ENCODE data around the gene SLC38A11.

SLC38A11 gene

DNA sequence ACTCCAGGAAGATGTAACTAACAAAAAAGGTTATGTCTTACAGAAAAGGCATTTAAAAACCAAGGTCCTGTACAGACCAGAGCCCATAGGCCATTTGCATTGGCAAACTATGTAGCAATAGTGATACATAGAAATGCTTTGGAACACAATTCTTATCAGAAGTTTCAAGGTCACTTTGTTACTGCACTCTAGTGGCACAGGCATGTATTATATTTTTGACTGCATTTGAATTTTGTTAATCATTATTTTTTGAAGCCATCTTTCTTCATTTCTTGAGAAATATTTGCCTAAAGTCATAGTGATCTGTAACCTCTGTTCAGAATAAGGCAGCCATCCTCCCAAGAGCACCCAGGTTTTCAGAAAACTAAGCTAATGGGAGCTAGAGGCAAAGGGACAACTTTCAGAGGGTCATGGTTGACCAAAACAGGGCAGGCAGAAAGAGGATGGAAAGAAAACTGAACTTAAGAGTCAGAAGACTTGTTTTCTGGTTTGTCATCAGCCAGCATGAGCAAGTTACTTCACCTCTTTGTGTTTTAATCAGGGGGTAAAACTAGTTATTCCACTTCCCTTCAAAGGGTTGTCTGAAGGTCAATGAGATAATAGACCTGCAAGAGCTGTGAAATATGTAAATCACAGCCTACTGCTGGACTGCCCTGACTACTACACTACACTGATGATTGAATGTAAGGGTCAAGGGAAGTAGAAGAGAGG is 41.5 kb downstream of the SLC38A11 start:
- no peak for DNase-seq

DNA sequence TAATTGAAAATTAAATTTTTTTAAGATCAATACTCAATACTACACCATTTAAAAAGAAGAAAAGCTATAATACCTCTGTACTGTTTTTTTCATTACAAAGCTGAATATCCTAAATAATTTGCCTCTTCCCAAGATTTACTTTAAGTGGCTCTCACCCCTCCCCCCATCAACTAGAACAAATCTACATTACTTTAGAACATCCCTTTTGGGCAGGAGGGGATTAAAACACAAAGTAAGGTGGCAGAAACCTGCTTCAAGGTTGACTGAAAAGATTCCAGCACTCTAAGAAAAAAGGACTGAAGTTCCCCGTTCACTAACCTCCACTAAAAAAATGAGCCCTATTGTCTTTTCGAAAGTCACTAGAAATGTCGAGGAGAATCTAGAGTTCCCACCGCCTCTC is 42.3 kb downstream of the SLC38A11 start:
- DNase-seq, result no peak

DNA sequence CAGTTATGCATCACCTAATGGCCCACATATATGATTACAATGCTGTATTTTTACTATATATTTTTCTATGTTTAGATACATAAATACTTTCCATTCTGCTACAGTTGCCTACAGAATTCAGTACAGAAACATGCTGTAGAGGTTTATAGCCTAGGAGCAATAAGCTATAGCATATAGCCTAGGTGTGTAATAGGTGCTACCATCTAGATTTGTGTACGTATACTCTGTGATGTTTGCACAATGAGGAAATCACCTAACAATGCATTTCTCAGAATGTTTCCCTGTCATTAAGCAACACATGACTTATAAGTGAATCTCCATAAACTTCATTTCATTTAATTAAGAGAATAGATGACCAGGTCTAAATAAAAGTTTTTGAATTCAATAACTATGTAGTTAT is 43.5 kb downstream of the SLC38A11 start:
- no peak for DNase-seq

DNA sequence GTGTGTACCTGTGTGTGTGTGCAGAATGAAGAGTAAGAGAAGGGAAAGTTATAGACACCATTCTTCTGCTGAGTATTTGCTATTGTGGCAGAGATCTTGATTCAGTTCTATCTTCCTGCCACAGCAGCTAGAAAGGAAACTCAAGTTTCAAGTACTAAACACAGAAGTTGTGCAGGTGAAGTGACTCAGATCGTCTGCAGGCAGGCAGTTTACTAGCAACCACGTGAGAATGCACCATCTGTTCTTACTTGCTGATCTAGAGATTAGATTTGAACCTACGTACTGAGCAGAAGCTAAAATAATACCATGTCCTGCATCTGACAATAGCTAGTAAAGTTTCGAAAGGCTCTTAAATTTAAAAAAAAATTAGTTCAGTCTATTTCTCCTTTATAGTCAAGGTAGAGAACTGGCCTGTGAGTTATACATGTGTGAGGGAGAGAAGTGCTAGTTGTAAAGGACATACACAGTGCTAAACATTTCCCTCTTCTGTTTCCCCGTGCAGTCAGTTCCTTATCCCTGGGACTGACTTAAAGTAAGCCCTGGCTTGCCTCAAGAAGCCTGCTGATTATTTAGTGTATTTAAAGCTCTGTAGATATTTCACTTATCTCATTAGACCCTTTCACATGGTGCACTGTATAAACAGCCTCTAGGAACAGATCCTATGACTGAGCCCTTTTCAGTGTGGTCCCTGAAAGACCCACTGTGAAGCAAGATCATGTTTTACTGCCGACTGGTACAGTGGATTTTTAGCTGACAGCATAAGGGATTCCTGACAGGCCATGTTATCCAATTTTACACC is 45.0 kb downstream of the SLC38A11 start:
- DNase-seq, result no peak

DNA sequence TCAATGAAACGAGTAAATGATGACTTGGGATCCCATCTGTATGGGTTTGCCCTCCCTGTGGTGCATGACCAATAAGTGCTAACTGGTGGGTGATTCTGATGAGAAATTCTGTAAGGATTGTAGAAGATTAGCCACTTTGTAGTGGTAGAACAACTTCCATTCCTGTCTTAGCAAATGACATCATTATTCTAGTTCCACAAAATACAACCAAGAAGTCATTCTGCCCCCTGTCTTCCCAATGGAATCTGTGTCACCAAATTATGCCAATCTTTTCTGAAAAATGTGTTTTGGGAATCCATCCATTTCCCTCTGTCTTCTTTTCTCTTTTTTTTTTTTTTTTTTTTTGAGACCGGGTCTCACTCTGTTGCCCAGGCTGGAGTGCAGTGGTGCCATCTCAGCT is 48.4 kb downstream of the SLC38A11 start:
- DNase-seq, result no peak

DNA sequence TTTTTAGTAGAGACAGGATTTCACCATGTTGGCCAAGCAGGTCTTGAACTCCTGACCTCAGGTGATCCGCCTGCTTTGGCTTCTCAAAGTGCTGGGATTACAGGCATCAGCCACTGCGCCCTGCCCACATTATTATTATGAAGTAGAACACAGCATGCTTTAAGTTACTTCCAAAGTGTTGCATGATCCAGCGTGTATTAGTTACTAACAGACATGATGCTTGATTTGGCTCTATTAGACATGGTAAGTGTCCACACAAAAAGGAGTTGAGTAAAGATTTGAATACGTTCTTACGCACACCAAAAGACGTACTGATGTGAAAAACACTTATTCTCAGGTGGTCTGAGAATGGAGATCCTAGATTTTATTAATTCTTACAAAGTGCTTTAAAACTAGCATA is 50.0 kb downstream of the SLC38A11 start:
- DNase-seq, result no peak

DNA sequence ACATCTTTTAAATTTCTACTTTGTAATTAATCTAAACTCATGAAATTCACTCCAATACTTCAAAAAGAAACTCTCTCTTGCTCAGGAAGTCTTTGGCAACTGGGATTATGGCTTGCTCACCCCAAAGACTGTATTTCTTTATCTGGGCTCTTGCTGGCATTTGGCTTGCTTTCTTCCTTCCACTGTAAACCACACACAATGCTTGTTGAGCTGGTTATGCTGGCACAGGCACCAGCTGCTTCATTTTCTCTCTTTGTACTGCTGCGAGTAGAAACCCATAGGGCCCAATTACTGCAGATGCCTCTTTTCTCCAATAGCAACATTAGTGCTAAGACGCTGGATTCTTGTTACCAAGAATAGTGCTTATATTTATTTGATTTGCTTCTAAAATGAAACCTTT is 51.4 kb downstream of the SLC38A11 start:
- DNase-seq, result no peak

DNA sequence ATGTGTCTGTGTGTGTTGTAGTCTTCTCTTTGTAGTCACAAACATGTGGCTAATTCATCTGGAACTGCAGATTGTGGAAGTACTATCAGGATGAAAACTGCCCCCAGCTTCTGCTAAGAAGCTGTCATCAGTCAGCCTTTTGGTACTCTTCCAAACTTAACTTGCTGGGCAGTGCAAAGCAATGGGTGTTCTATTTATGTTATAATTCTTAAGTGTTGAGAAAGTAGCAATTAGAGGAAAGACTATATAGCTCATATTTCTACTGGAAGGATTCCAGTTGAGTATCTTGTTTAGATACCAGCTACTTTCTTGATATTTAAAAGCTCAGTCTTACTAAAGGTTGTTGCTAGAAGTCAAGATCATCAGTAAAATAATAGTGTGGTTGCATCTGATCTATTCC is 52.1 kb downstream of the SLC38A11 start:
- no peak for DNase-seq

DNA sequence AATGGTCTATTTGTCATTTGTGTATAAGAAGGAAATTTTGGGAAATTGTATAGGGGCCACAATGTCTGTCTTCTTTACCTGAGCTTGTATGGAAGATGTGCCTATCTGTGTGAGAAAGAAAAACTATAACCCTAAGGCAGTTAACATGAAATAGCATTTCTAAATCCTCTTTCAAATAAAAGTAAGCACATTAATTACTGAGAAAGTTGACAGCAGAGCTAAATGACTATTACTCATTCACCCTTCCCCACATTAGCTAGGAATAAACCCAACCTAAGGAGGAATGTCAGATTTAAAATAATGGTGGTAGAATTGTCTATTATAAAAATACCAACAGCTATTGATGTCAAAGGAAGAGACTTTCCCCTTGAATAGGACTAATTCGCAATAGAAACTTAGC is 56.2 kb downstream of the SLC38A11 start:
- no peak for DNase-seq

DNA sequence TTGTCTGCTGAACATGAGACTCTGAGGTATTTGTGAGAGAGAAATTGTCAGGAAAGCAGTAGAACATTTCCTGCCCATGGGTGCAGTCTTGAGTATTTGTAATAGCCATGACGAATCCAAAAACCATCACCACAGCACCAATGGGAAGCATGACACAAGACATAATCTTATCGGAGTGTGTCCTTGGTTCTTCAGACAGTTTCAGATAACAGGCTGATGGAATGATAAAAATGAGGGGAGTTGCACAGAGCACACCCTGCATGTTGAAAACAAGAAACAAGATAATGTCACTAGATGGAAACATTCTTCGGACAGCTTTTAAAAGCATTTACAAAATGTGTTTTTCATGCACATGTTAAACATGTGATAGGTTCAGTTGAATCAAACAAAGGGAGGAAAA is 56.9 kb downstream of the SLC38A11 start:
- DNase-seq, result no peak

DNA sequence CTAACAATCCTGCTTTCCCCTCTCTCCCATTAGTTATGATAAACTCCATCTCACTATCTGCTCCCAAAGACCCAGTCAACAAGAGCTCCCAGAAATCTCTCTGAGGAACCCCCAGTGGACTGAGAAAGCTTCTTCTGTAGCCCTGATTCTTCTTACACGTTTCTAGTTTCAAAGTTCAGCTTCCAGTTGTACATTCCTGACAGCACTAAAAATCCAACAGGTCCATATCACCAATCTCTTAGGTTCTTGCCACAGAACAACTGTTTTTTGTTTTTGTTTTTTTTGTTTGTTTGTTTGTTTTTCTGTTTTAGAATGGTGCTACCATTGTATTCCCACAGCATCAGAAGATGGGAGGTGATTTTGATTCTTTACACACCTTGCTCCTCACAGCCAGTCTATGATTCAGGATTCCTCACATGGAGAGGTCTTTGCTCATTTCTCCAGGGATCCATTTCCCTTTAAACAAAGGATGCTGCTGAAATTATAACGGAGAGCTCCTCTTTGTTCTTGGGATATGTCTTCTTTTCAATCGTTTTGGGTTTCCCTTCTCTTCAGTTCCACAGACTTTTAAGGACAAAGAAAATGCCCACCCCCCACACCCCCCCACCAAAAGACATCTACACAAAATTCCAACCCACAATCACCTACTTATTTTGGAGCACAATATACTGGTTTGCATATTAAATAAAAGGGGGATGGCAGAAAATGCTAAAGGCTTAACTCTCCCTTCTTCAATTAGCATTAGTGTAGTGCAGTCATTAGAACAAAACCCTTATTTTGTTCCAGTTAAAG is 57.7 kb downstream of the SLC38A11 start:
- DNase-seq, result no peak

DNA sequence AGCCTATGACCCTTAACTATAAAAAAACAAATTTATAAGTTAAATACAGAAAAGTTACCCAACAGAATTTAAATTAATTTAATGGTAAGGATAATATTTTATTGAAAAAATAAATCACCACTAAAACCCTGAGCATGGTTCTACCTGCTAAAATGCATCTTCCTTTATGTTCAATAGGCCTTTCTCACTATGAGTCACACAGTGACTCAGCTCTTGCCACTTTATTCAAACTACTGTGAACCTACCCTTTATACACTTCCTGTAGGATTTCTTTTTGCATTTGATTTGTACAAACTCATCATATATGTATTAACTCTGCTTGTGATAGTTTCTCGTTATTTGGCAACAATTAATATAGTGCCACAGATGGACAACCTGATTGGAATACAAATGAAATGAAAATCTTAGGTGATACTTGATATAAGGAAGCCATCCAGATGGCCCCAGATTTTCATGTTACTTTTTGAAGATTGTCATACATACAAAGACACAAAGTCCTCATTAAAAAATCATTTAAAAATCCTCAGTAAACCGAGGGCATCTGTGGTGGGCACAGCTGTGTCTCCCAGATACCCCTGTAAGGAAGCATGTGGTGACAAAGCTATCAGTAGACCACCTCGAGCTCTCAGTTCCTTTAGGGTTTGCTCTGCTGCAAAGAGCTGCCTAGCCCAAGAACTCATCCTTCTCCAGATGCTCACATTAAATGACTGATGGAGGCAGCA is 58.5 kb downstream of the SLC38A11 start:
- no peak for DNase-seq

DNA sequence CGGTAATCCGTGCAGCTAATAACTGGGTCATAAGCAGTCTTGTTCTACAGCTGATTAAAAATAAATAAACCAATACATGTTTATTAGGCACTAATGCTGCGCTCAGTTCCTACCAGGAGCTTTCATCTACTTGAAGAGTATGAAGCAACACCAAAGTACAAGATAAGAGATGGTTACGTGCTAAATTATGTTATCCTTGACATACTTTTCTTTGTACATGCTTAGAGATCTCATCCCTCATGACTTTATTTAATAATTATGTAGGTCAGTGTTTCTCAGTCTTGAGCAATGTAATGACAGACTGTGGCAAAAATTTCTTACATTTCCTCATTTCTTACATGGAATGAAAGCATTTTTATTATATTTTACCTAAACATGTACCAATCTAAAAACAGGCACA is 59.1 kb downstream of the SLC38A11 start:
- DNase-seq, result no peak

DNA sequence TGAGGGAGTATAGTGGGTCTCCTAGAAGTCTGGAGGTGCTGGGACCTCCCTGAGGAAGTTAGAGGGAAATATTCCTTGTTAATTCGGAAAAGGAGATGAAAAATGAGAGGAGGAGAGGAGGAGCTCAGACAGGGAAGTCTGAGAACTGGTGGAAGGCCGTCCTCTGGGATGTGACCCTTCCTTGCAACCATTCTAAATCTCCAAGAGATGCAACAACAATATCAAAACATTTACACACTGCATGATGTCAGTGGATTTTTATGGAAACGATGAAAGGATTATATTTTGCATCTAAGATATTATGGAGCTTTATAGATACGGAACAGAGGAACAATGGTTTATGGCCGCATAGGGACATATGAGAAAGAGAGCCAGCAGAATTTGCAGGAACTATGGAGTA is 63.9 kb downstream of the SLC38A11 start:
- DNase-seq, result no peak

DNA sequence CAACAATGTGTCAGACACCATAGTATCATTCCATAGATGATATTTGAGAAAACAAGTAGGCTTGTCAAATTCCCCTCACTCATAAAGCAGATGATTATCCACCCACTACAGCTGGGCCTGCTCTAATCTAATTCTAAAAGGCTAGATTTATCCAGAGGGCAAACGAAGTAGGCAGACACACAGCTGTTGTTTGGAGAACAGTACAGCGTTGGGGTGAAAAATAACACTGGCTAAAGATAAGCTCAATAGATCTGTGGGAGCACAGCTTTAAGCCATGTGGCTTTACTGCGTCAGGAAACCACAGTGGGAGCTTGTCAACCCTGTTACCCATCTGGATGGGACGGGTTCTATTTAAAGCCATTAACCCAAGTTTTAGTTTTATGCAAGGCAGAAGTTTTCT is 64.8 kb downstream of the SLC38A11 start:
- DNase-seq, result no peak

DNA sequence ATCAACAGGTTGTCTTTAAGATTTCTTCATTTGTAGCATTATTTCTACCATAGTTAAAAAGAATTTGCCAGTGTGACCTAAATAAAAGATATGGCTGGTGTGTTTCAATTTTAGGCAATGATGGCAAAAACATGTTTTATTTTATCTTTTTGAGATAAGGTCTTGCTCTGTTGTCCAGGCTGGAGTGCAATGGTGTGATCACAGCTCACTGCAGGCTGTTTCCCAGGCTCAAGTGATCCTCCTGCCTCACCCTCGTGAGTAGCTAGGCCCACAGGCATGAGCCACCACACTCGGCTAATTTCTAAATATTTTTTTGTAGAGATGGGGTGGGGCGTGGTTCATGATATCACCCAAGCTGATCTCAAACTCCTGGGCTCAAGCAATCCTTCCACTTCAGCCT is 66.7 kb downstream of the SLC38A11 start:
- DNase-seq, result no peak

DNA sequence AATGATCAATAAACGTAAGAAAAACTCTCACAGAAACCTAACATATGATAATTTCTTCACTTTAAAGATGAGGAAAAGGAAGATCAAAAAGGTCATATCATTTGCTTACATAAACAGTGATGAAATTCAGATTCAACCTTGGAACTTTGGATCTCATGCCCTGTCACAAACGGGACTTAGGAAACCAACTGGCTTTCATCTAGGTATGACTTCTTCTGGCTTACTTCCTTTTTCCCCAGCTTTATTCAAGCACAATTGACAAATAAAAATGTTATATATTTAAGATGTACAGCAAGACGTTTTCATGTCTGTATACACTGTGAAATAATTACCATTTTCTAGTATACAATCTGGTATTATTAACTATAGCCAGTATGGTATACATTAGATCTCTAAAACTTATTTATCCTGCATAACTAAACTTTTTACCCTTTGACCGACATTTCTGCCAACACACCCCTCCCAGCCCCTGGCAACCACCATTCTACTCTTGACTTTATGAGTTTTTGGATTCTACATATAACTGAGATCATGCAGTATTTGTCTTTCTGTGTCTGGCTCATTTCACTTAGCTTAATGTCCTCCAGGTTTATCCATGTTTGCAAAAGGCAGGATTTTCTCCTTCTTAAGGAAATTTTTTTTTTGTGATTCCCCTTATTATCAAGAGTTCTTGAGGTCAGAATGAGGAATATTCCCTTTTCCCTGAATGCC is 67.7 kb downstream of the SLC38A11 start:
- no peak for DNase-seq

DNA sequence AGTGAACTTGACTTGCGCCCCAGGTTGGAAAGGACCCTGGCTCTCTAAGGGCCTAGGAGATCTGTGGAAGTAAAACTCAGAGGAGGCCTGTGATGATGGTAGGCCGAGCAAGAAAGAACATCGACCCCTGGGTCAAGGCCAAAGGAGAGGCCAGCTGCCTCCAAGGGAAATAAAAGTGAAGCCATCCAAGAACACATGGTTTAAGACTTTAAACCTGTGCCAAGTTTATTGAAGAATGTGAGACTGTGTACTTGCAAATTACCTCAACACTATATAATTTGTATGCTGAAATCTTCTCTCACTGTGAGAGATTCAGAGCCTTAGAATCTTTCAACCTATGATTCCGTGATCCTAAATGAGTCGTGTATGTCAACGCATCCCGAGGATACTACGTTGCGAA is 73.0 kb downstream of the SLC38A11 start:
- DNase-seq, result no peak

DNA sequence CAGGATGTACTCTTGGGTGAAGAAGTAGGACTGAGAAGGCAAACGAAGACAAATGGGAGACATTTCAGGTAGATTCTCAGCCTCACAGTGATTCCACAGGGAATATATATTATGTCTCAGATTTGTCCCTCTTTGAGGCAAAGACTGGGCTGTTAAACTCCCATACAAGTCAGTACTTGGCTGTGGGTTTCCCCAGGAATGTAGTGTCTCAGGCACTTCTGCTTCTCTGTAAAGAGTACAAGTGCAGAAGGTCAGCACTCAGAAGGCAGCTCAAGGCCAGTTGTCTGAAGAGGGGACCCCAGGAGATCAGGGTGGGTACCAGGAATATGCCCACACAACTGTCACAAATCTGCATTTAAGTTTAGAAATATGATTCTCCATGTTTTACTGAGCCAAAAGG is 73.8 kb downstream of the SLC38A11 start:
- no peak for DNase-seq

DNA sequence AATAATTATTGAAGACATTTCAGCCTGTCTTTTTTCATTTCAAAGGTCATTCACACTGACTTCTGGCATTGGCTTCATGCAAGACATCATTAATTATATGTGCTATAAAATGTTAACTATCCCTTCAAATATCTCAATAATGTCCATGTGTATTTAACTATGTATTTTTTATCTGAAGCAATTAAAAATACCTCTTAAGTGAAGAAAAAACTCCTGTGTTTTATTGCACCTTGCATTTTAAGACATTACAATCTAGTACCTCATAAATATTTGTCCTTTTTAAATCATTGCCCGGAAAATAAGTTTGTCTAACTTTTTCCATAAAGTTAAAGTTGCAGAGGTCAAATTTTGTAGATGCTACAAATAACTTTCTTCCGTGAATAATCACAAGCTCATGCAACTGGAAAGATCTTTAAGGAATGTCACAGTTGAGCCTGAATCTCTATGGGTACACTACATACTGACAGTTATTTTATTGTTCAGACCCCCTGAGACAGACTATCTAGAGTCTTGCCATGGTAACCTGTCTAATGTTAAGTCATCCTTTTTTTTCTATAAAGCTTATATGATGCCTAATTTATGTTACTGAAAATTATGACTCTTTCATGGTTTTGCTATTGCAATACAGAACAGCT is 75.3 kb downstream of the SLC38A11 start:
- no peak for DNase-seq

DNA sequence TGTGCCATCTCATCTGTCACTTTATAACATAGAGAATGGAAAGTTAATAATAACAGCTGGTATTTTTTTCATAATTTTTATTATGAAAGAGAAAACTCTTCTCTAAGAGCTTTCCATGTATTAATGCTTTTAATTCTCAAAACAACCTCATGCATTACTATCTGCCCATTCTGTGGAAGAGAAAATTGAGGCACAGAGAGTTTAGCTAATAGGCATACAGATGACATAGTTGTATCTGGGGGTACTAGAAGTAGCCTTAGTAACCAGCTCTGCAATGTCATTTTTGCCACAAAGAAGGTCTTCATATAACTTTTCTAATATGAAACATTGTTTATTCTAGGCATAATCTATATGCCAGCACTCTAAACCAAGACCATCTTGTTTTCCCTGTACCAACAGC is 77.4 kb downstream of the SLC38A11 start:
- DNase-seq, result no peak

DNA sequence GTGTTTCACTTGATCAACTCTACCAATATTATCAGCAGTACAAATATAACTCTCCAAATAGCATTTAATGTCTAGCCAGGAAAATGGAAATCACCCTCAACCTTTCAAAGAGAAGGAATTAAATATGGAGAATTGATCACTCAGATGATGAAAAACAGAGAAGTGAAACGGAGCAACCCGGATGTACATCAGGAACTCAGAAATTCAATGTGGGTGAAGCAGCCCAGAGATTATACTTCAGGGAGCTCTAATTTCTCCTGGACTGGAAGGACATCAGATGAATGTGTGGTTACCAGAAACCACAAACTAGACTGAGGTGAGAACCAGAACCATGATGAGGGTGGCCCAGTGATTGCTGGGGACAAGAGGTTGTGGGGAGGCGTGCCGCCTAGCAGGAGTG is 78.2 kb downstream of the SLC38A11 start:
- DNase-seq, result no peak
